Pulmonary artery endothelial cell (primary cell): ENCODE data around the gene ATXN7L1. TPM values are rescaled to one million over a fixed set of nuclear protein-coding genes. Genes with fewer than 3 reads are reported as not detected.

Source experiments
- DNase-seq: peaks from one replicate; pipeline ENCODE4 v3.0.0-alpha.2; 2011; ENCODE audit warnings: low read depth, low spot score
- total RNA-seq: library from RNA; depleted of rRNA; stranded (reverse); fragments of >200 nt; gene quantifications from 2 replicates; pipeline ENCODE4 v1.2.3, GENCODE V29; 2014

ATXN7L1 gene
- total RNA-seq, 1 donor from 2014 or later: 2.8 TPM

GRCh38 chr7:105829681-105830322 lies 46.6 kb downstream of the ATXN7L1 start:
- DNase-seq: no peak

DNA sequence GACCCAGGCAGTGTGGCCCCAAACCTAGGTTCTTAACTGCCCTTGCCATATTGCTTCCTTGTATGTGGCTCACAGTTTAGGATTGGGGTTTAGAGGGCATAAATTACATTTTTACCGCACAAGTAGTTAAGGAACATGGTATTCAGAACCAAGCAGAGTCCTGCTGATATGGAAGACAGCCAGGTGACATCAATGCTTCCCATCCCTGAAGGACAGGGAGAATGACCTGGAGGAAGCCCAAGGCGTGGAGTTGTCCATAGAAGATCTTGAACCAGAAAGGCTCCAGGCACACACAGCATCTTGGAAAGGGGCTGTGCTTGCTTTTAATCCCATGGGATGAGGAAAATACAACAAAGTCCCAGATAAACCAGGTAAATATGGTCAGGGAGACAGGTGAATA lies 48.3 kb downstream of the ATXN7L1 start:
- no peak for DNase-seq

GRCh38 chr7:105827151-105827875 lies 49.1 kb downstream of the ATXN7L1 start:
- DNase-seq: no peak

DNA sequence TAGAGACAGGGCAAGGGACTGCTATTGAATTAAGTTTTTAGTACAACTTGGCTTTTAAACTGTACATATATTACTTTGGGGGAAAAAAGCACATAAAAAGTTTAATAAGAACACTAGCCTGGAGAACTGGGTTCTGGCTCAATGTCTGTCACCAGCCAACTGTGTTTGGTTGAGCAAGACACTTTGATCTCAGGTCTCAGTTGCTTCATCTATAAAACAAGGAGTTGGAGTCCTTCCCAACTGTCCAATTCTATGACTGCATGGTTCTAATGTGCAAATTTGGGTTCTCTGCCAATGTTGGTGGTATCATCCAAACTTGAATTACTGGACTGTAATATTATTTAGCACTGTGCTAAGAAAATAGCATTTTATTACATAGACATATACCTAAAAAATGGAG lies 50.3 kb downstream of the ATXN7L1 start:
- no peak for DNase-seq

DNA sequence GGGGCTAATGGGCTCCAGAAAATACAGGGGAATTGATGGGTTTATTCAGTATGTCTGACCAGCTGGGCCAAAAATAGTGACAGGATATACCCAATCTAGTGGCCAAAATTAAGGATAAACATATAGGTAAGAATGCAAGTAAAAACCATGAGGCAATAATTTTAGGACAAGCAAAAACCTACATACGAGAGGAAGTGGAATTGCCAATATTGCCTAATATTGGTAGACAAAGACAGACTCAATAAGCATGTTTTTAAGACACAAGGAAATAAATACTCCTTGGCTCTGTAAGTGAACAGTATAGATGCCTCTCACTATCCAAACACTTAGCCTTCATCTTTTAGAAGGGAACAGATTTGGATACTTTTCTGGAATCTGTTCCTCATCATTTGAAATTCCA lies 51.0 kb downstream of the ATXN7L1 start:
- DNase-seq: no peak

GRCh38 chr7:105822806-105823205 lies 53.6 kb downstream of the ATXN7L1 start:
- DNase-seq: no peak

- no peak for DNase-seq
Observed at GRCh38 chr7:105821527-105821926, 54.9 kb downstream of the ATXN7L1 start.

DNA sequence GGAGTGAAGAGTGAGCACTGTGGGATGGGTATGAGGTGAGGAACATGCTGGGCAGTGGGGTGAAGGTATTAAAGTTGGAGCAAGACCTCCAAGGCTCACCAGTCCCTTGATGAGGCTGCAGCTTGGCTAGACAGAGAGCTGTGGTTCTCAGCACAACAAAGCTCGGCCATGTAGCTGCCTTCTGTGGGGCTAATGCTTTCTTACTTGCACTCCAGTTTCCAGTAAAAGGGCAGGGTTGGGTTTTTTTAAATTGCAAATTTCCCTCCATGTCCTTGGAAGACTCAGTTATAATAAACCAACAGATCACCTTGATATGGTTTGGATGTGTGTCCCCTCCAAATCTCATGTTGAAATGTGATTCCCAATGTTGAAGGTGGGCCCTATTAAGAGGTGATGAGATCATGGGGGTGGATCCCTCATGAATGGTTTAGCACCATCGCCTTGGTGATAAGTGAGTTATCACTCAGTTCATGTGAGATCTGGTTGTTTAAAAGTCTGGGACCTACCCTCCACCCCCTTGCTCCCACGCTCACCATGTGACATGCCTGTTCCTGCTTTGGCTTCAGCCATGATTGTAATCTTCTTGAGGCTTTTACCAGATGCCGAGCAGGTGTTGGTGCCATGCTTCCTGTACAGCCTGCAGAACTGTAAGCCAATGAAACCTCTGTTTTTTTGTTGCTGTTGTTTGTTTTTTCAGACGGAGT lies 55.9 kb downstream of the ATXN7L1 start:
- DNase-seq: no peak

GRCh38 chr7:105819559-105819958 lies 56.8 kb downstream of the ATXN7L1 start:
- no peak for DNase-seq

GRCh38 chr7:105816954-105817615 lies 59.3 kb downstream of the ATXN7L1 start:
- no peak for DNase-seq

DNA sequence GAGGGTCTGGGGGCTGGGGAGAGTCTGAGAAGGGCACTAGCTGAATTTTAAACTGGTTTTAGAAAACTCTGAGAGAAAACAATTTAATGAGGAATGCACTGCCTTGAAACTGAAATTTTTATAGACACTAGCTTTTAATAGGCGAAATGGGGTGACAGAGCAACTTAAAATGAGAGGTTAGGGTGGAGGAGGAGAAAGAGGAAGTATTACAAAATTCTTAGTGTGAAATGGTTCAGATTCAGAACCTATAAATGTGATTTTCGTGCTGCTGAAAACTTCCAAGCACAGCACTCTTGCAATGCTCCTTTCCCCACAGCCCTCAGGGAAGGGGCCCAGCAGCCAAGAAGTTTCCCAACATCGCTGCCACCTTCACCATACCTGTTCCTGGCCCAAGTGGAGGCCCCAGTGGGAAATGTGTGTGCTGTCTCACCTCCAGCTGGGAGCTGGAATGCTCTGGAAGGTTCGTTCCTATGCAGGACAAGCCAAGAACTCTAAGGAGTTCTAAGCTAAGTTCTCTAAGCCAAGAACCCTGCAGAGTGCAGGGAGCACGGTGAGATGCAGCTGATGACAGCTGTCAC lies 60.0 kb downstream of the ATXN7L1 start:
- no peak for DNase-seq

DNA sequence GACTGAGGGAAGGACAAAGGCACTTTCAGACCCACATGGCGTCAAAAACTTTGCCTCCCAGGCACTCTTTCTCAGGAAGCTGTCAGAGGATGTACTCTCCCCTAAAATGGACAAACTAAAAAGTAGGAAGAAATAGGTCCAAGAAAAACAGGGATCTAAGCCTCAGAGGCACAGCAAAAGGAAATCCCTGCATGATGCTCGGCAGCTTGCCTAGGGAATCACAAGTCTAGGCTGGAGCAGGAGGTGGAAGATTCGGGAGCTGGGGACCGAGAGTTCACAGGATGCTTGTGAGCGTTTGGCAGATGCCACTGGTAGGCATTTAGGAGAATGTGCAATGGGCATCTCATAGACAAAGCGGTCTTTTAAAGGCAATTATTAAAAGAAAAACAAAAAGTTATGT lies 60.8 kb downstream of the ATXN7L1 start:
- DNase-seq: no peak

DNA sequence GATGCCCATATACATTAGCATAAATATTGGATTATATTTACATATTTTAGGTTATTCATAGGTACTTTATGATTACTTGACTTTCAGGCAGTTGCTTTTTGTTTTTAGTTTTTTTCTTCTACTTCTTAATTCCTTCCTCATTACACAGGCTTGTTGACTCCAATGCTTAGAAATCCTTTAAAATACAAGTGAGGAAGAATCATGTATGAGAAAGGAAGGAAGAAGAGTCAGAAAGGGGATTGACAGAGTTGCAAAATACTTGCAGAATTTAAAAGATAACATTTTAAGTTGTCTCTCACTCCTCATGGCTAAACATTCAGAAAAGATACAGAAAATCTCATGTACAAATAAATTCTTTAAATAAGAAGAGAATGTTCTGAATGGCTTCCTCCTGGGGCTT lies 61.9 kb downstream of the ATXN7L1 start:
- DNase-seq: no peak

- DNase-seq: no peak
Observed at GRCh38 chr7:105811189-105811847, 65.1 kb downstream of the ATXN7L1 start.

- no peak for DNase-seq
Observed at GRCh38 chr7:105810556-105810955, 65.8 kb downstream of the ATXN7L1 start.

GRCh38 chr7:105808703-105809590 lies 67.5 kb downstream of the ATXN7L1 start:
- DNase-seq: peak; percentile 45

DNA sequence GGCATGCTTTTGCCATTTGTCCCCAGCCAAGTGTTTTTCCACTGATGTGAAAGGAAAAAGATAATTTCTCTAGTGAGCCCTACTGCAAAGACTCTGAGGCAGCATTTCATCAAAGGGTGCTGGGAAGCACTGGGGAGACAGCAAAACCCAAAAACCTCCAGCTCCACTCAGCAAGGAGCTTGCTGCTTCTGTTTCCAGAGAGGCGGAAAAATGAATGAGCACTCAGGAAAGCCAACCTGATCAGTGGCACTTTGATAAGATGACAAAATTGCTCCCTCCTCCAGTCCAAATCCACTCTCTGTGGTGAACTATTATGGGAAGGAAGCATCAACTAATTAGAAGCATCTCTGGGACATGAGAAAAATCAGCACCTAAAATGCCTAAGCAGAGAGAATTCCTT lies 68.2 kb downstream of the ATXN7L1 start:
- no peak for DNase-seq

DNA sequence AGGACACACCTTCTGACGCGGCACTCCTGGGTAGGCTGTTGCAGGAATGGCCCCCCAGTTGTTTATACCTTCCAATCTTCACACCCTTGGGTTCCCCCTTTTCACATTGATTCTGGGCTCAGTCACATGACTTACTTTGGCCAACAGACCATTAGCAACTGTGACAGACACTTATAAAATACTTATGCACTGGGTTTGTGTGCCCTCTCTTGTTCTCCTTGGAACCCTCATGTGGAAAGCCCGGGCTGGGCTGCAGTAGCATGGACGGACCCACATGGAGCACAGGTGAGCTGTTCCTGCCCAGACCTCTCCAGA lies 69.0 kb downstream of the ATXN7L1 start:
- DNase-seq: no peak

DNA sequence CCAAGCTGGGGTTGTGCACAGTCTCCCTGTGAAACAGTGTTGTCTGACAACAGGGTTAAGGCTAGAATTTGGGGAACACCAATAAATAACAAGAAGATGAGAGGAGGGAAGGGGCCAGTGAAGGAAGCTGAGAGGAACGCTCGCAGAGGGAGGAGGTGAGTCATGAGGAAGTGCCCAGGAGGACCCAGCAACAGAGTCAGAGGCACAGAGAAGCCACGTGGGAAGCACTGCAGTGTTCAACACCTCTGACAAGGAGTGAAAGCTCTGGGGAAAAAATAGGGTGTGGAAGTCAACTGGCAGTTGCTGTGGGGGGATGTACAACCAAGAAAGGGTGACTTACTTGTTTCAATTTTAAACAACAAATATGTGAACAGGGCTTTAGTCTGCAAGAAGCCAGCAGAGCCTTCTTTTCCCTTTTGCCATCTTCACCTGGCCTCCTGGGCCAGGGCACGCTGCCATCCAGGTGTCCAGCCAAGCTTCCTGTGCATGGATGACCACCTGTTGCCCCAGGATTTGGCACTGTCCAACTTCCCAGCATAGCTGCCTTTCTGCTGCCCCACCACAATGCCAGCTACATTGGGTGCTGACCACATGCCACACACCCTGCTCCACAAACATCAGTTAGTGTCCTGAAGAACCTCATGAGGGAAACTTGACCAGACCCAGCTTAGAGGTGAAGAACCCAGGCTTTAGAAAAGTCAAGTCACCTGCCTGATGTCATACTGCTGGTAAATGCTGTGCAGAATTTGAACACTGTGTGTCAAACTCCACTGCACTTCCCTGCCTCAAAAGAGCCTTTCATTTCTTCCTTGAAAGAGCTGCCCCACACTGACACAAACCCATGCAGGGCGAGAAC lies 69.6 kb downstream of the ATXN7L1 start:
- peak; percentile 30 for DNase-seq
